ENCODE results near the gene KIF22. TPM values are rescaled to one million over a fixed set of nuclear protein-coding genes. Genes with fewer than 3 reads are reported as not detected.

KIF22 gene
- polyA plus RNA-seq, 2 of the 4 experiments (the other 2 are of a cell fraction), result 64.3 to 73.7 TPM

DNA sequence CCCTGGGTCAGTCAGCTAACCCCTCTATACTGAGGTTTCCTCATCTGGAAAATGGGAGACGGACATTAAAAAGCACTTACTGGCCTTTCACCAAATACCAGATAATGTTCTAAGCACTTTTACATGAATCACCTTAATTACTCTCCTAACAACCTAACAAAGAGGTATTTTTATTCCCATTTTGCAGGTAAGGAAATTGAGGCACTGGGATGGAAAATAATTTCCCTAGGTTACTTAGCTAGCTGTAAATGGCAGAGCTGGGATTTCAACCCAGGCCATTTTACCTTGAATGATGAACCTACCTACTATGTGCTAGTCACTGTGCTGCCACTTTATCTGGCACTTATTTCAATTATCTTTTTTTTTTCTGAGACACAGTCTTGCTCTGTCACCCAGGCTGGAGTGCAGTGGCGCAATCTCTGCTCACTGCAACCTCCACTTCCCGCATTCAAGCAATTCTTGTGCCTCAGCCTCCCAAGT, 3.7 kb downstream of the KIF22 start (continued):
- no peak for TF ChIP-seq USF2 (IDR thresholded peaks at IDR 0.05)
- TF ChIP-seq FOSL2 (IDR thresholded peaks at IDR 0.05), result no peak
- no peak for TF ChIP-seq FOSL2 (CRISPR knock-in tag; IDR thresholded peaks at IDR 0.05)
- no peak for TF ChIP-seq JUNB (IDR thresholded peaks at IDR 0.05)
- TF ChIP-seq SMC3 (IDR thresholded peaks at IDR 0.05), result no peak
- TF ChIP-seq NFE2L2 (conservative IDR thresholded peaks at IDR 0.05; ENCODE audit: low read length), result no peak
- TF ChIP-seq KDM5A (IDR thresholded peaks at IDR 0.05), result no peak
- no peak for TF ChIP-seq HOXB13 (CRISPR knock-in tag; IDR thresholded peaks at IDR 0.05; ENCODE audit: low read depth)
- no peak for TF ChIP-seq TP53 (CRISPR knock-in tag; IDR thresholded peaks at IDR 0.05)

- no peaks in the 10 kb centered on the region for H3K9me3 ChIP-seq
- H3K4me3 ChIP-seq, result no peak overlapping the region
- WGBS (ENCODE audit: missing lambda C conversion rate), result 91% methylated on average over 8 of the region's 8 CpGs
- CTCF ChIA-PET, result interaction anchor here (0.8 to 7.2 kb wide), 7 partner anchors 12 to 102 kb away, joined by 3 to 54 read pairs (median 9); partner anchors contain the start of genes KIF22, MVP and PAGR1
- ATAC-seq (no peak), DNase-seq (ENCODE audit: low read depth in 1 of 2, low spot score in 1 of 2) (no peak), FAIRE-seq (no peak)
- peaks cover 13% of the 10 kb centered on the region for H3K4me1 ChIP-seq
- no peak overlapping the region for H3K4me2 ChIP-seq
- no peak overlapping the region for H3K27ac ChIP-seq
- POLR2A ChIA-PET, result no interaction called here
- no peak for TF ChIP-seq USF2 (IDR thresholded peaks at IDR 0.05)
- TF ChIP-seq HEYL (CRISPR knock-in tag; IDR thresholded peaks at IDR 0.05), result no peak
- no peak for TF ChIP-seq CEBPB (IDR thresholded peaks at IDR 0.05)
- TF ChIP-seq MAZ (IDR thresholded peaks at IDR 0.05; ENCODE audit: borderline replicate concordance, low read depth, low read length), result no peak
- no peak for TF ChIP-seq RNF2 (IDR thresholded peaks at IDR 0.05; ENCODE audit: borderline replicate concordance, low read depth)
- TF ChIP-seq CHD2 (IDR thresholded peaks at IDR 0.05; ENCODE audit: low read length, partially characterized antibody), result no peak
- TF ChIP-seq JUN (IDR thresholded peaks at IDR 0.05), result no peak
- no peak for TF ChIP-seq ZFP36 (IDR thresholded peaks at IDR 0.05; ENCODE audit: borderline replicate concordance, partially characterized antibody)
- TF ChIP-seq KDM1A (IDR thresholded peaks at IDR 0.05; ENCODE audit: low read depth), result no peak
- TF ChIP-seq POLR2AphosphoS2 (conservative IDR thresholded peaks at IDR 0.05; ENCODE audit: low read length), result no peak
These were observed 11.9 kb downstream of the KIF22 start for GRCh38 chr16:29802416-29802935.

- 82% methylated on average over 8 of the region's 8 CpGs for WGBS (ENCODE audit: missing lambda C conversion rate)
These were observed 13.5 kb downstream of the KIF22 start for GRCh38 chr16:29804020-29804419.

More at GRCh38 chr16:29804020-29804419, 13.5 kb downstream of the KIF22 start:
- Histone ChIP-seq H3K4me2 (peak overlapping the region; percentile 86), H3K4me3 (no peak overlapping the region), H3K4me1 (peaks cover 23% of the 10 kb centered on the region), H3K9me3 (no peaks in the 10 kb centered on the region), H3K27ac (peak overlapping the region; percentile 98 to 99; a peak in 3 of 6 replicates)
- peak; percentile 52; the same call in 1 of the 2 replicates for TF ChIP-seq PBX3 (IDR thresholded peaks at IDR 0.05)
- no peak for TF ChIP-seq KDM5A (IDR thresholded peaks at IDR 0.05)
- POLR2A ChIA-PET, result interaction anchor here (1.0 to 1.4 kb wide), 3 partner anchors 11 to 104 kb away, joined by 4 to 17 read pairs (median 4); partner anchors contain the start of gene KIF22
- DNase-seq (ENCODE audit: low read depth in 1 of 2, low spot score in 1 of 2), result no peak
- CTCF ChIA-PET, result interaction anchor here (1.0 to 7.2 kb wide), 7 partner anchors 12 to 228 kb away, joined by 4 to 54 read pairs (median 6); partner anchors contain the start of genes KIF22 and PAGR1
- FAIRE-seq, result no peak
- ATAC-seq, result no peak
